Gastroesophageal sphincter (tissue), 3 donors: Measurements from ENCODE around the gene TCF4.

Experiments used
- EP300 ChIP-seq: sonication (generic); formaldehyde crosslinking; IDR thresholded peaks from one replicate; pipeline ENCODE4 v1.6.1; 2017; ENCODE audit warnings: antibody characterized with exemption, mild to moderate bottlenecking
- POLR2A ChIP-seq, 2 donors: fragments of 450-650 bp; IDR thresholded peaks; one replicate each; pipeline ENCODE4 v1.6.1; 2017; ENCODE audit warnings: antibody characterized with exemption in 2 of 2, mild to moderate bottlenecking in 2 of 2, moderate library complexity in 1 of 2
- TF ChIP-seq, protein P1 (sequence below), 4 experiments: fragments of 200-600 bp in 2 of 4; fragments of 450-650 bp in 2 of 4; sonication (generic) in 1 of 4; IDR thresholded peaks; one replicate each; pipeline ENCODE4 v1.5.1; 2017 to 2019; ENCODE audit warnings: antibody characterized with exemption in 4 of 4, mild to moderate bottlenecking in 2 of 4, moderate library complexity in 2 of 4

DNA sequence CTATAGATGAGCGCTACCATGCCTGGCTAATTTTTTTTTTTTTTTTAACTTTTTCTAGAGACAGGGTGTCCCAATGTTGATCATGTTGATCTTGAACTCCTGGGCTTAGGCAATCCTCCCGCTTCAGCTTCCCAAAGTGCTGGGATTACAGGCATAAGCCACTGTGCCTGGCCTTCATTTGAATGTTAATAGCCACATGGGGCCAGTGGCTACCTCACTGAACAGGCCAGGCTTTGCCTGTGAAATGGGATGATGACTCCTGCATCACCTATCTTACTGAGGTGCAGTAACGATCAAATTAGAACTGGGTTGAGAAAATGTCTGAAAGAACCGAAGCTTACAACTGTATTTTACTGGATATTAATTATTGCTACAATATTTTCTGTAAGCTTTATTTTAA lies 278.7 kb downstream of the TCF4 start:
- TF ChIP-seq POLR2A (IDR thresholded peaks at IDR 0.05) (no peak), EP300 (no peak)
- TF ChIP-seq, protein P1, sequence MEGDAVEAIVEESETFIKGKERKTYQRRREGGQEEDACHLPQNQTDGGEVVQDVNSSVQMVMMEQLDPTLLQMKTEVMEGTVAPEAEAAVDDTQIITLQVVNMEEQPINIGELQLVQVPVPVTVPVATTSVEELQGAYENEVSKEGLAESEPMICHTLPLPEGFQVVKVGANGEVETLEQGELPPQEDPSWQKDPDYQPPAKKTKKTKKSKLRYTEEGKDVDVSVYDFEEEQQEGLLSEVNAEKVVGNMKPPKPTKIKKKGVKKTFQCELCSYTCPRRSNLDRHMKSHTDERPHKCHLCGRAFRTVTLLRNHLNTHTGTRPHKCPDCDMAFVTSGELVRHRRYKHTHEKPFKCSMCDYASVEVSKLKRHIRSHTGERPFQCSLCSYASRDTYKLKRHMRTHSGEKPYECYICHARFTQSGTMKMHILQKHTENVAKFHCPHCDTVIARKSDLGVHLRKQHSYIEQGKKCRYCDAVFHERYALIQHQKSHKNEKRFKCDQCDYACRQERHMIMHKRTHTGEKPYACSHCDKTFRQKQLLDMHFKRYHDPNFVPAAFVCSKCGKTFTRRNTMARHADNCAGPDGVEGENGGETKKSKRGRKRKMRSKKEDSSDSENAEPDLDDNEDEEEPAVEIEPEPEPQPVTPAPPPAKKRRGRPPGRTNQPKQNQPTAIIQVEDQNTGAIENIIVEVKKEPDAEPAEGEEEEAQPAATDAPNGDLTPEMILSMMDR (IDR thresholded peaks at IDR 0.05) = no peak
